GM18505 (cell line): ENCODE measurements around the gene RNF152.

Experiments
- ATAC-seq: cut with Tn5 transposase; IDR thresholded peaks from one replicate; pipeline ENCODE4 v1.9.1; 2021; ENCODE audit not compliant: unreplicated experiment
- POLR2A ChIP-seq: IDR thresholded peaks from 4 replicates; pipeline ENCODE4 v1.6.1; 2011; ENCODE audit warnings: borderline replicate concordance; ENCODE audit not compliant: insufficient read depth, insufficient read length; ENCODE audit errors: extremely low read depth

RNF152 gene

GRCh38 chr18:61890344-61890743 is 2.5 kb downstream of the RNF152 start:
- no peak for TF ChIP-seq POLR2A
- ATAC-seq, result no peak

GRCh38 chr18:61889541-61889940 is 3.3 kb downstream of the RNF152 start:
- no peak for TF ChIP-seq POLR2A
- ATAC-seq, result no peak

GRCh38 chr18:61888622-61889021 is 4.2 kb downstream of the RNF152 start:
- no peak for ATAC-seq
- no peak for TF ChIP-seq POLR2A

GRCh38 chr18:61887838-61888237 is 5.0 kb downstream of the RNF152 start:
- no peak for ATAC-seq
- no peak for TF ChIP-seq POLR2A

GRCh38 chr18:61883547-61883946 is 9.3 kb downstream of the RNF152 start:
- no peak for ATAC-seq

GRCh38 chr18:61882296-61883004 is 10.4 kb downstream of the RNF152 start:
- TF ChIP-seq POLR2A, result no peak
- ATAC-seq, result no peak

More at GRCh38 chr18:61883547-61883946, 9.3 kb downstream of the RNF152 start:
- no peak for TF ChIP-seq POLR2A

GRCh38 chr18:61876899-61877298 is 15.9 kb downstream of the RNF152 start:
- ATAC-seq, result no peak
- TF ChIP-seq POLR2A, result no peak

- TF ChIP-seq POLR2A, result no peak
- ATAC-seq, result no peak
Observed at GRCh38 chr18:61870151-61870550, 22.7 kb downstream of the RNF152 start.

GRCh38 chr18:61869636-61870035 is 23.2 kb downstream of the RNF152 start:
- no peak for ATAC-seq
- TF ChIP-seq POLR2A, result no peak

GRCh38 chr18:61865466-61866175 is 27.2 kb downstream of the RNF152 start:
- no peak for ATAC-seq
- no peak for TF ChIP-seq POLR2A

- TF ChIP-seq POLR2A, result no peak
- no peak for ATAC-seq
Observed at GRCh38 chr18:61861372-61861771, 31.4 kb downstream of the RNF152 start.

- no peak for TF ChIP-seq POLR2A
- ATAC-seq, result no peak
Observed at GRCh38 chr18:61860302-61860701, 32.5 kb downstream of the RNF152 start.

- no peak for TF ChIP-seq POLR2A
- ATAC-seq, result no peak
Observed at GRCh38 chr18:61859113-61859512, 33.7 kb downstream of the RNF152 start.

- no peak for ATAC-seq
- no peak for TF ChIP-seq POLR2A
Observed at GRCh38 chr18:61856678-61857077, 36.1 kb downstream of the RNF152 start.
